ENCODE data around the gene RTTN. TPM values are rescaled to one million over a fixed set of nuclear protein-coding genes. Genes with fewer than 3 reads are reported as not detected.

The RTTN gene
- total and polyA plus RNA-seq, 2 of the 13 experiments (the other 11 are each of a cell fraction or from before 2014, with no cell fraction given): 5.4 to 18.7 TPM

GRCh38 chr18:70205421-70206397, at the start of gene RTTN (continued):
- TF ChIP-seq ZNF512B (CRISPR knock-in tag; IDR thresholded peaks at IDR 0.05; ENCODE audit: borderline replicate concordance): no peak
- peak; percentile 76 for TF ChIP-seq ZBTB34 (CRISPR knock-in tag; IDR thresholded peaks at IDR 0.05)
- no peak for TF ChIP-seq HNRNPH1 (optimal IDR thresholded peaks at IDR 0.05; ENCODE audit: low read depth, low read length)
- TF ChIP-seq HOXA5 (CRISPR knock-in tag; IDR thresholded peaks at IDR 0.05): peak; percentile 72
- peak; percentile 63 for TF ChIP-seq BRCA1 (CRISPR knock-in tag; IDR thresholded peaks at IDR 0.05)
- no peak for TF ChIP-seq ZNF652 (CRISPR knock-in tag; IDR thresholded peaks at IDR 0.05; ENCODE audit: borderline replicate concordance, low read depth)
- no peak for TF ChIP-seq MLLT10 (CRISPR knock-in tag; IDR thresholded peaks at IDR 0.05)
- no peak for TF ChIP-seq ZFP41 (CRISPR knock-in tag; IDR thresholded peaks at IDR 0.05; ENCODE audit: borderline replicate concordance)
- TF ChIP-seq U2AF2 (IDR thresholded peaks at IDR 0.05; ENCODE audit: low read depth, low read length): peak; percentile 34; the same call in 1 of the 2 replicates
- peak; percentile 91 for TF ChIP-seq NAIF1 (CRISPR knock-in tag; IDR thresholded peaks at IDR 0.05; ENCODE audit: borderline replicate concordance)
- TF ChIP-seq KMT2B (CRISPR knock-in tag; IDR thresholded peaks at IDR 0.05): peak; percentile 98
- peak; percentile 89 for TF ChIP-seq ZFP36L1 (CRISPR knock-in tag; IDR thresholded peaks at IDR 0.05)
- no peak for TF ChIP-seq DZIP1 (CRISPR knock-in tag; IDR thresholded peaks at IDR 0.05)
- peak; percentile 67 for TF ChIP-seq ETV6 (CRISPR knock-in tag; conservative IDR thresholded peaks at IDR 0.05)
